GM12891 (cell line): Measurements from ENCODE around the gene CDCA3.

Experiments
- DNase-seq: peaks from one replicate; pipeline ENCODE4 v3.0.0; 2011; ENCODE audit warnings: low spot score; ENCODE audit not compliant: insufficient read length
- FAIRE-seq: peaks from 2 replicates; lab custom pipeline; 2011; peaks lifted over from hg19 to GRCh38; lab: Jason Lieb, UNC
- PAX5 ChIP-seq: IDR thresholded peaks from 2 replicates; pipeline ENCODE4 v1.6.1; 2011; ENCODE audit warnings: low read length, moderate library complexity, mild to moderate bottlenecking; ENCODE audit not compliant: insufficient read depth, severe bottlenecking
- POLR2A ChIP-seq: IDR thresholded peaks from 2 replicates; pipeline ENCODE4 v1.6.1; 2011; ENCODE audit warnings: low read depth, low read length, control low read depth
- POLR2AphosphoS5 ChIP-seq: IDR thresholded peaks from 2 replicates; pipeline ENCODE4 v1.6.1; 2011; ENCODE audit warnings: low read depth, low read length, control low read depth
- POU2F2 ChIP-seq: IDR thresholded peaks from 2 replicates; pipeline ENCODE4 v1.6.1; 2011; ENCODE audit warnings: low read depth, mild to moderate bottlenecking, control low read depth, low read length, moderate library complexity
- SPI1 ChIP-seq: IDR thresholded peaks from 2 replicates; pipeline ENCODE4 v1.6.1; 2011; ENCODE audit warnings: low read depth, low read length, control low read depth
- TAF1 ChIP-seq: IDR thresholded peaks from 2 replicates; pipeline ENCODE4 v1.6.1; 2011; ENCODE audit warnings: low read depth, low read length, control low read depth

The CDCA3 gene

DNA sequence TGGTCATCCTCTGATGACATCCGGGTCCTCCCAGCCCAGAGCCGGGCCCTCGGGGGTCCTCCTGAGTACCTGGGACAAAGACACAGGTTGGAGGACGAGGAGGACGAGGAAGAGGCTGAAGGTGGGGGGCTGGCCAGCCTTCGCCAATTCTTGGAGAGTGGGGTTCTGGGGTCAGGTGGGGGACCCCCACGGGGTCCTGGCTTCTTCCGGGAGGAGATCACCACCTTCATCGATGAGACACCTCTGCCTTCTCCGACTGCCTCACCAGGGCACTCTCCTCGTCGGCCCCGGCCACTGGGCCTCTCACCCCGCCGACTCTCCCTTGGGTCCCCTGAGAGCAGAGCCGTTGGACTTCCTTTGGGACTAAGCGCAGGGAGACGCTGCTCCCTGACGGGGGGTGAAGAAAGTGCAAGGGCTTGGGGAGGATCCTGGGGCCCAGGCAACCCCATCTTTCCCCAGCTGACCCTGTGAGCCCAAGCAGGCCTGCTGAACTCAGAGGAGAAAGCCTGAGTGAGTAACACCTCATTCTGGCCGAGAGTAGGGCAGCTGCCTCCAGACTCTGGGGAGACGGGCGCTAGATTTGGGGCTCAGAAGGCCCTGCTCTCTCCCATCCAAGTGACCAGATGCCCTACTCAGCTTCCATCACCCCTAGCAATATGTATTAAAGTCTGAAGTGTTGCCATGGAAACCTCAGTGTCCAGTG is 24.2 kb downstream of the CDCA3 start:
- DNase-seq (no peak), FAIRE-seq (no peak)
- TF ChIP-seq POLR2A, result no peak

DNA sequence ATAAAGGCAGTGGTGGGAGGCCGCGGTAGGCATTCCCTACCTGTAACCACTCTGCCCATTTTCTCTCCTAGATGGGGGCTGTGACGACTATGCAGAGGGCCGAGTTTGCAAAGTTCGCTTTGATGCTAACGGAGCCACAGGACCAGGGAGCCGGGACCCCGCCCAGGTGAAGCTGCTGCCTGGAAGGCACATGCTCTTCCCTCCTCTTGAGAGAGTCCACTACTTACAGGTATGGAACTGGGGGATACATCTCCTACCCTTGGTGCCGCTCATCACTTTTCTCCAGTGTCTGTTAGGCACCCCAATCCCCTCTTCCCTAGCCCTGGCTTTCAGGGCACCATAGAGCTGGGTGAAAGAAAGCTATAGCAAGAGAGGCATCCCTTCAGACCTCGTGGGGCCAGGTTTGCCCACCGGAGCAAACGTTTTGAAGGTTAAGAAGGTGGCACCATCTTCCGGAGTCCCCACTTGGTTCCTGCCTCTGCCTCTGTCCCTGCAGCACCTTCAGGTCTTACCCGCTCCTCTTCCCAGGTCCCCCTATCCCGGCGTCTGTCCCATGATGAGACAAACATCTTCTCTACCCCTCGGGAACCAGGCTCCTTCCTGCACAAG is 24.9 kb downstream of the CDCA3 start:
- FAIRE-seq, result no peak
- DNase-seq, result no peak
- TF ChIP-seq TAF1 (no peak), SPI1 (no peak), PAX5 (no peak), POU2F2 (no peak), POLR2A (no peak), POLR2AphosphoS5 (no peak)

DNA sequence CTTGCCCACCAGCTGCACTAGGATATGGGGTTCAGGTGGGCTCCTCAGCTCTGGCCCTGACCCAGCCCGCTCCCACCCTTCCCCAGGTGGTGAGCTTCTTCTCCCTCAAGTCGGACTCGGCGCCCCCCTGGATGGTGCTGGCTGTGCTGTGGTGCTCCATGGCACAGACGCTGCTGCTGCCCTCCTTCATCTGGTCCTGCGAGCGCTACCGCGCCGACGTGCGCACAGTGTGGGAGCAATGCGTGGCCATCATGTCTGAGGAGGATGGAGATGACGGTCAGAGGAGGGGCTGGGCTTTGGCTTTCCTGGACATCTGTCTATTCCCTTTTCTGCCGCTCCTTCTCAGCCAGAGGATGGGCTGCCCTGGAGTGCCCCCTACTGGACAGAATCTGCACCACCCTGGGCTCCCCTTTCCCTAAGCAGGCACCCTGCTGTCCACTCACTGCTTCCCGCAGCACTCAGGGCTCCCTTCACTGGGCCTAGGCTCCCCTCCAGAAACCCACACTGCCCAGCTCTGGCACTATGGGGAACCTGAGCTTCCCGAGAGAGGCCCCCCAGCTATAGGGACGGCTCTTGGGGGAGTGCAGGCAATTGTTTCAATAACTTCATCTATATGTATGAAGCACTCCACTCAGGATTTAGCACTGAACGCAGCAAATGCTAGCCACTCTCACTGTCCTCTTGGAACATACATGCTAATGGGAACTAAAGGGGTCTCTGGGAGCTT is 25.5 kb downstream of the CDCA3 start:
- no peak for TF ChIP-seq PAX5
- no peak for TF ChIP-seq POLR2A
- TF ChIP-seq POLR2AphosphoS5, result no peak
- no peak for TF ChIP-seq POU2F2
- no peak for TF ChIP-seq SPI1
- no peak for TF ChIP-seq TAF1
- peak; percentile 89 for DNase-seq
- FAIRE-seq, result peak; percentile 80

DNA sequence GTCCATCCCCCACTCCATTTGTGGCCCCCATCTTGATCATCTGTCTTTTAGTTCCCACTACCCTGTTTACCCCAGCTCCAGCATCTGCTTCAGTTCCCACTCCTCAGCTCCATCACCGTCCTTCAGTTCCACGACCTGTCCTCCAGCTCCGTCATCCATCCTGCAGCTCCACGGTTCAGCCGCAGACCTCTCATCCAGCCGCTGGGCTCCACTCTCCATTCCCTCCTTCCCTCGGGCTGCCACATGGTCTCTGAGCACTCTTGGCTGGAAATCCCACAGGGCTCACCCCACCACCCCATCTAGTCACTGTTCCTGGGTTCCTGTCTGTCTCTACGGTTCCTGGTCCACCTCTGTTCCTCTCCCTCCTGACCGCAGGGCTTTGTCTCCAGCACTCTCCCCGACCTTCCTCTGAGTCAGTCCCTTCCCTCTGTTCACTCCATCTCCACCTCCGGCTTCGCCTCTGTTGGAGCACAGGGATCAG is 26.1 kb downstream of the CDCA3 start:
- no peak for FAIRE-seq
- TF ChIP-seq TAF1 (no peak), POU2F2 (no peak), SPI1 (no peak), POLR2AphosphoS5 (no peak), POLR2A (no peak), PAX5 (no peak)
- no peak for DNase-seq

DNA sequence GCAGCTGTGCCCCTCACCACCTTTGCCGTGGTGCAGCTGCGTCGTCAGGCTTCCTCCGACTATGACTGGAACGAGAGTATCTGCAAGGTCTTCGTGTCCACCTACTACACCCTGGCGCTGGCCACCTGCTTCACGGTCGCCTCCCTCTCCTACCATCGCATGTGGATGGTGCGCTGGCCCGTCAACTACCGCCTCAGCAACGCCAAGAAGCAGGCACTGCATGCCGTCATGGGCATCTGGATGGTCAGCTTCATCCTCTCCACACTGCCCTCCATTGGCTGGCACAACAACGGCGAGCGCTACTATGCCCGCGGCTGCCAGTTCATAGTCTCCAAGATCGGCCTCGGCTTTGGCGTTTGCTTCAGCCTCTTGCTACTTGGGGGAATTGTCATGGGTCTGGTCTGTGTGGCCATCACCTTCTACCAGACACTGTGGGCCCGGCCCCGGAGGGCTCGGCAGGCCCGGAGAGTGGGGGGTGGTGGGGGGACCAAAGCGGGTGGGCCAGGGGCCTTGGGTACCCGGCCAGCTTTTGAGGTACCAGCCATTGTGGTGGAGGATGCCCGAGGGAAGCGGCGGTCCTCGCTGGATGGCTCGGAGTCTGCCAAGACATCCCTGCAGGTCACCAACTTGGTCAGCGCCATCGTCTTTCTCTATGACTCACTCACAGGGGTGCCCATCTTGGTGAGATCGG is 26.9 kb downstream of the CDCA3 start:
- TF ChIP-seq POU2F2, result no peak
- TF ChIP-seq TAF1, result no peak
- TF ChIP-seq SPI1, result no peak
- DNase-seq (no peak), FAIRE-seq (no peak)

DNA sequence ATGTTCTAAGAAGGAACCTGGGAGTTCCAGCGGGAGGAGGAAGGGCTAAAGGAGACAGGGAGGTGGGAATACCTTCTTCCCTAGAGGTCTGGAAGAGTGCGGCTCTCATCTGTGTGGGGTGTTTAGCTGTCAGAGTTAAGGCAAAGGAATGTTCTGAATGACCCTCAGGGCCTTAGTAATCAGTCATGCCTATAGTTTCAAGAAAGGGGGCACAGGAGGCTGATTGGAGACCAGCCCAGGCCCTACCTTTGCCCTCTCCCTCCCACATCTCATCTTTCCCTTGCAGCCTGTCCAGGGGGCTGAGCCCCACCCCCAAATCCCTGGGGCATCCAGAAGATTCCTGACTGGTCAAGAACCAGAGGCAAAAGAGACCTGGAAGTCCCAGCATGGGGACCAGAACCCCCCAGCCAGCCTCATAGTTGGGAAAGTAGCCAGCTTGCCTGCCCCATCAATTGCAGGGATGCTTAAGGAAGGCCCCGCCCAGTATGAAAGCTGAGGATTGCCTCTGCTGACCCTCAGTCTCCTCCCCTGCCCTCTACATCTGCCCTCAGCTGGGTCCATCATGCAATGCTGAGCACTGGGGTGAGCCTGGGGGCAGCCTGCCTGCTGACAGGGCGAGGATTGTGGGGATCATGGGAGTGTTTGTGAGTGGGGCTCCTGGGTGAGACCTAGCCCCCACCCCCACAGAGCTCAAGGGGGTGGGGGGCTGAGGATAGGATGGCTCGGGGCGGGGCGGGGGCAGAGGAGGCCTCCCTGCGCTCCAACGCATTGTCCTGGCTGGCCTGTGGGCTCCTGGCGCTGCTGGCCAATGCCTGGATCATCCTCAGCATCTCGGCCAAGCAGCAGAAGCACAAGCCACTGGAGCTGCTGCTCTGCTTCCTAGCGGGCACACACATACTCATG is 27.7 kb downstream of the CDCA3 start:
- no peak for DNase-seq
- FAIRE-seq, result no peak
- TF ChIP-seq POLR2A, result no peak
- TF ChIP-seq SPI1, result no peak
- TF ChIP-seq POU2F2, result no peak
- TF ChIP-seq PAX5, result no peak
- TF ChIP-seq POLR2AphosphoS5, result no peak
- no peak for TF ChIP-seq TAF1

DNA sequence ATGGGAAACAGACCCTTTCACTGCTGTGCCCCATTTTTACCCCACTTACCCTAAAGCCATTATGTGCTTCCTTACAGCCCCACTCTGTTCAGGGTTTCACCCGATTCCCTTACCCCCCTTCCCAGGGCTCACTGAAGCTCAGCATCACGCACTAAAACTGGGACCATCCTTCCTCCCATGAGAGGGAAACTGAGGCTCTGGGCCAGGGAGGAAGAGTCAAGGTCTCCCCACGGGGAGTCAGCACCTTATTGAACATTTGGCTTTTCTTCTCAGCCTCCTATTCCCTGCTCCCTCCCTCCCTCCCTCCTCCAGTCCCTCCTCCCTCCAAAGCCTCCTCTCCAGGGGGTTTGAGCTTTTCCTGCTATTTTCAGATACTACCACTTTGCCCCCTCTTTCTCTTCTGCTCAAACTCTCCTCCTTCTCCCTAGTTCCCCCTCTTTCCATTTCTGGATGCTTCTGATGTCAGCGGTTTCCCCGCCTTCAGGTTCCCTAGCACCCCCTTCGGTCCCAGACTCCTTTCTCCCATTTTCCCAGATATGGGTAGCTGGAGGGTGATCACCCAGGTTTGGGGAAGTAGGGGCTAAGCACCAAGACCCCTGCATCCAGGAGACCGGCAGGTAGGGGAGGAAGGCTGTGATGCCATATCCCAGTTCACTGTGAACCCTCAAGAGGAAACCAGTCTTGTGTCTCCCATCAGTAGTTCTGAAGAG is 28.5 kb downstream of the CDCA3 start:
- FAIRE-seq (no peak), DNase-seq (no peak)
- no peak for TF ChIP-seq POLR2AphosphoS5
- TF ChIP-seq POU2F2, result no peak
- TF ChIP-seq TAF1, result no peak
- TF ChIP-seq SPI1, result no peak
- TF ChIP-seq PAX5, result no peak
- no peak for TF ChIP-seq POLR2A

DNA sequence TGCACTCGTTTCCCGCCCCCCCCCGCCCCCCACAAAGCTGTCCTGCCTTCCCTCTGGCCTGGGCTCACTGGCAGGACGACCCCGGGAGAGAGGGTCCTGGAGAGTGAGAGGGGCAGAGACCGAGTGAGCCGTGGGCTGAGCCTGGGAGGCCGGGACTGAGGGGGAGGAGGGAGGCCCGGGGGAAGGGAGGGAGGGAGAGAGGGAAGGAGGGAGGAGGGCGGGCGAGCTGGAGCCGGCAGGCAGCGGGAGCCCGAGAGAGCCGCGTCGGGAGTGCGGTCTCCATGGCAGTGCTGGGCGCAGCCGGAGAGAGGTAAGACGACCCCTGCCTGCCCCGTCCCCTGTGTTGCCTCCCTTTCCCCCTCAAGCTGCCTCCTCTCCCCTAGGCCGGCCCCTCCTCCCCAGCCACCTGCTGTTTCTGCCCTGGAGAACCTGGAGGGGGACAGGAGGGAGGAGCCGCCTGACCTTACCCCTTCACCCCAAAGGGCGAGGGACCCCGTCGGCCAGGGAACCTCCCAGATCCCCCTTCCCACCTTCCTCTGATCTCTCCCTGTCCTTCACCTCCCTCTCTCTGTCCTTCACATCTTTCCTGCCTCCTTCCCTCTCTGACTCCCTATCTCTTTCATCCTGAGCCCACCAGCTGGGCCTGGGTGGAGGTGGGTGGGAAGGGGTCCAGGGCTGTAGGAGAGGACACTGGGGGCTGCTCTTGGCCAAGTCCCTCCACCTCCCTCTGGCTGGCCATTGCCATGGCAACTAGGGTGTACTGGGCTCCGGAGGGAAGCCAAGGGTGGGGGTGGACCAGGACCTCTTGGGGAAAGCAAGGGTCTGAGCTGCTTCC is 29.3 kb downstream of the CDCA3 start, which contains the start of gene GPR162:
TSS of gene GPR162 (plus strand) at position 231 of the 835 bp plus-strand sequence. CDS start 2,078 bp downstream, outside the sequence.
- DNase-seq (no peak), FAIRE-seq (no peak)
- no peak for TF ChIP-seq PAX5
- no peak for TF ChIP-seq POLR2A
- no peak for TF ChIP-seq POLR2AphosphoS5
- TF ChIP-seq TAF1, result no peak
- no peak for TF ChIP-seq POU2F2
- TF ChIP-seq SPI1, result no peak
